ENCODE measurements around the gene ECI1.

Gene ECI1

DNA sequence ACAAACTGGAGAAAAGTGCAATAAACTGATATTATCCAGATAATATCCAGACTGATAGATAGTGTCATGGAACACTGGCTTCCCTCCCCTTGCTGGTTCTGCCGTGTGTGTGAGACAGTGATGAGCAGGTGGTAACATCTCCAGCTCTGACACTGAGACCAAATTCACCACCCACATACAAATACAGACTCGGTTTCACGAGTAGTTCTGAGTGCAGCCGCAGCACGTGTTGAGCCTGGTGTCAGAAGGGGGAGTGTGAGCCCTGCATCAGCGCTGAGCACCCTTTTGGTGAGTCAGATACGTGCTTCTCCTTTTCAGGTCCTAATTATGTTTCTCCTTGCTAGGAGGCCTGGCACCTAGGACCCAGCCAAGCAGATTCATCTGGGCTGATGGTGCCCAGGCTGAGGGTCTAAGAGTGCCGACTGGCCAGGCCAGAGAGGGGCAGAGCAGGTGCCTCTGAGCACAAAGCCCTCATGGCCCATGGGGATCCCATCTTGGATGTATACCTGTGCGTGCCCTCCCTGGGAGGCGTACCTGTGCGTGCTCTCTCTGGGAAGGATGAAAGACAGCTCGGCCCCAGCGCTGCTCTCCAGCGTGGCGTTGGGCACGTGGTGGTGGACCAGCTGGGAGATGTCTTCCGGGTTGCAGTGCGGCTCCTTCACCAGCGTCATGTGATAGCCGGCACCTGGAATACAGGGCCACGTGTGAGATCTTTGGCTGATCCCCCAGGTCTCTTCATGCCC is 43.8 kb upstream of the ECI1 start:
- DNase-seq (ENCODE audit: low read depth), result no peak
- no peak overlapping the region for H3K4me3 ChIP-seq (ENCODE audit: low read length)
- TF ChIP-seq, protein P1, sequence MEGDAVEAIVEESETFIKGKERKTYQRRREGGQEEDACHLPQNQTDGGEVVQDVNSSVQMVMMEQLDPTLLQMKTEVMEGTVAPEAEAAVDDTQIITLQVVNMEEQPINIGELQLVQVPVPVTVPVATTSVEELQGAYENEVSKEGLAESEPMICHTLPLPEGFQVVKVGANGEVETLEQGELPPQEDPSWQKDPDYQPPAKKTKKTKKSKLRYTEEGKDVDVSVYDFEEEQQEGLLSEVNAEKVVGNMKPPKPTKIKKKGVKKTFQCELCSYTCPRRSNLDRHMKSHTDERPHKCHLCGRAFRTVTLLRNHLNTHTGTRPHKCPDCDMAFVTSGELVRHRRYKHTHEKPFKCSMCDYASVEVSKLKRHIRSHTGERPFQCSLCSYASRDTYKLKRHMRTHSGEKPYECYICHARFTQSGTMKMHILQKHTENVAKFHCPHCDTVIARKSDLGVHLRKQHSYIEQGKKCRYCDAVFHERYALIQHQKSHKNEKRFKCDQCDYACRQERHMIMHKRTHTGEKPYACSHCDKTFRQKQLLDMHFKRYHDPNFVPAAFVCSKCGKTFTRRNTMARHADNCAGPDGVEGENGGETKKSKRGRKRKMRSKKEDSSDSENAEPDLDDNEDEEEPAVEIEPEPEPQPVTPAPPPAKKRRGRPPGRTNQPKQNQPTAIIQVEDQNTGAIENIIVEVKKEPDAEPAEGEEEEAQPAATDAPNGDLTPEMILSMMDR (IDR thresholded peaks at IDR 0.05; ENCODE audit: insufficient read depth, low read depth, low read length, missing control alignments), result no peak

DNA sequence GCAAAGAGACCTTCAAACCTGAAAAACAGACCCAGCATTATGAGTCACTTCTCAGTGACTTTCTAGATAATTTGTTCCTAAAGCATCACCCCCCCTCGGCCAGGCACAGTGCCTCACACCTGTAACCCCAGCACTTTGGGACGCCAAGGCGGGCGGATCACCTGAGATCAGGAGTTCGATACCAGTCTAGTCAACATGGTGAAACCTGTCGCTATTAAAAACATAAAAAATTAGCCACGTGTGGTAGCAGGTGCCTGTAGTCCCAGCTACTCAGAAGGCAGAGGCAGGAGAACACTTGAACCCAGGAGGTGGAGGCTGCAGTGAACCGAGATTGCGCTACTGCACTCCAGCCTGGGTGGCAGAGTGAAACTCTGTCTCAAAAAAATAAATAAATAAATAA is 40.8 kb upstream of the ECI1 start:
- TF ChIP-seq, protein P1 (IDR thresholded peaks at IDR 0.05; ENCODE audit: insufficient read depth, low read depth, low read length, missing control alignments), result no peak
- no peak overlapping the region for H3K4me3 ChIP-seq (ENCODE audit: low read length)
- DNase-seq (ENCODE audit: low read depth), result no peak

DNA sequence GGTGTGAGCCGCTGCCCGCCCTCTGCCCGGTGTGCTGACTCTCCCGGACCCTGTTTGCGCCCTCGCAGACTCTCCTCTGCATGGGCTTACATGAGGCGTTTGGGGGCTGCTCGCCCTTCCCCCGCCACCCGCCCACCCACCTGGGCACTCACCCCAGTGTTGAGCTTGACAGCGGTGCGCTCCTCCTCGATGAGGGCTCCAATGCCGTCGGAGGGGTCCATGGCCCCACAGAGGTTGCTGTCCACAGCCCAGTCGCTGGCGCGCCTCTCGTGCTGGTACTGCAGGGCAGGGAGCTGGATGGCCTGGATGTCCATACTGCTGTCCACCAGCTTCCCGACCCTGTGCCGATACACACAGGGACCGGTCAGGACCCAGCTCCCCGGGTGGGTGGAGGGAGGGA is 37.9 kb upstream of the ECI1 start:
- no peak overlapping the region for H3K4me3 ChIP-seq (ENCODE audit: low read length)
- no peak for DNase-seq (ENCODE audit: low read depth)
- TF ChIP-seq, protein P1 (IDR thresholded peaks at IDR 0.05; ENCODE audit: insufficient read depth, low read depth, low read length, missing control alignments), result no peak

DNA sequence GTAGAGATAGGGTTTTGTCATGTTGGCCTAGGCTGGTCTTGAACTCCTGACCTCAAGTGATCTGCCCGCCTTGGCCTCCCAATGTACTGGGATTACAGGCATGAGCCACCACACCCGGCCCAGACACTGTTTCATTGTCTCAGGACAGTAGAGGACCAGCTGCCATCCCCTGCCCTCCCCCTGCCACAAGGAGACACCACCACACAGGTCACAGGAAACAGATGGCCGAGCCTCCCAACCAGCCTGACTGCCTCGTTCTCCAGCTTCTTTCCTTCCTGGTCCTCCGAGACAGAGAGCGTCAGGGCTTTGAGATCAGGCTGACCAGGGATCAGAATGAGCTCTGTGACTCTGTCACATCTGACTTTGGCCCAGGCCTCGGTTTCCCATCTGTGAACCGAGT is 37.3 kb upstream of the ECI1 start:
- H3K4me3 ChIP-seq (ENCODE audit: low read length), result no peak overlapping the region
- TF ChIP-seq, protein P1 (IDR thresholded peaks at IDR 0.05; ENCODE audit: insufficient read depth, low read depth, low read length, missing control alignments), result no peak
- DNase-seq (ENCODE audit: low read depth), result no peak

DNA sequence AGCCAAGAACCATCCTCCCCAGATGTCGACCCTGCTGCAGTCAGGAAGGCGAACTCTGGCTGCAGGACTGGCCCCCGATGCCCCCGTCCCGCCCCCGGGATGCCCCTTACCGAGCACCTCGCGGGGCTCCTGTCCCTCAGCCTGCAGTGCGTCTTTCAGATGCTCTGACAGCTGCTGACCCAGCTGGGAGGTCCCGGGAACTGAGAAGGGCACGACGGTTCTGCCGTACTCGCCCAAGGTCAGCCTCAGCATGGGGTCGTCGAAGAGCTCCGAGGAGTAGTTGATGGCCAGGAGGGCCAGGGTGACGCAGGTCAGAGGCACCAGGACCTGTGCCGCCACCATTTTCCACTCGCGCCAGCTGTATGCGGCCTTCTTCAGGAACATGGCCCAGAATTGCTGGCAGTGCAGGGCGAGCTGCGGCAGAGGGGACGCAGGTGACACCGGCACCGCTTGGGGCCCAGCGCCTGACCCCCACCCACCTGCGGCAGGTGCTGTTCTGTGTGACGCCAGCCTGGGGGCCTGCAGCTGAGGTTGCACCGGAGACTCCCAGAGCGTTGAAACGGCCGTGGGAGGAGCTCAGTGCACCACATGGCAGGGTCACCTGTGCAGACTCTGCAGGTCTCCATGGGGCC is 36.6 kb upstream of the ECI1 start:
- TF ChIP-seq, protein P1 (IDR thresholded peaks at IDR 0.05; ENCODE audit: insufficient read depth, low read depth, low read length, missing control alignments), result no peak

DNA sequence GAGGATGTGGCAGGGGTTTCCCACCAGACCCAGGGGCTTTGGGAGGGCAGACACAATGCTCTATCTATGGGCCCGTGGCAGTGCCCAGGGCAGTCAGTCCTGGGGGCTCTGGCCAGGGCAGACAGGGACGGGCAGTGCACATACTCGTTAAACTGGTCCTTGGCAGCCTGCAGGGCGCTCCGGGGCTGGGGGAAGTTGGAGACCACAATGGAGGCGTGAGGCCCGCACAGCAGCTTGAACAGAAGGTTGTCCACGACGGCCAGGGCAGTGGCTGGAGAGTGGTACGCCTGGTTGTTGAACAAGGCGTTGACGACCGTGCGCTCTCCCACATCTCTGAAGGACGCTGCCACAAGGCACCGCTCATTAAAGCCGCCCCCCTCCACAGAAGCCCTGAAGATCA is 35.2 kb upstream of the ECI1 start:
- no peak overlapping the region for H3K4me3 ChIP-seq (ENCODE audit: low read length)
- no peak for DNase-seq (ENCODE audit: low read depth)
- TF ChIP-seq, protein P1 (IDR thresholded peaks at IDR 0.05; ENCODE audit: insufficient read depth, low read depth, low read length, missing control alignments), result no peak

More for the DNA sequence above, 36.6 kb upstream of the ECI1 start:
- no peak overlapping the region for H3K4me3 ChIP-seq (ENCODE audit: low read length)
- DNase-seq (ENCODE audit: low read depth), result no peak

All from epithelial cell of esophagus (primary cell).